ENCODE measurements around the gene TTLL11. TPM values are rescaled to one million over a fixed set of nuclear protein-coding genes. Genes with fewer than 3 reads are reported as not detected.
"Not testable (repeated sequence)": the region's sequence is repeated elsewhere in the genome, so short reads cannot be mapped to it uniquely, and the experiment has no call there.

The TTLL11 gene
- total RNA-seq, 1 donor from 2014 or later = 5.8 TPM

DNA sequence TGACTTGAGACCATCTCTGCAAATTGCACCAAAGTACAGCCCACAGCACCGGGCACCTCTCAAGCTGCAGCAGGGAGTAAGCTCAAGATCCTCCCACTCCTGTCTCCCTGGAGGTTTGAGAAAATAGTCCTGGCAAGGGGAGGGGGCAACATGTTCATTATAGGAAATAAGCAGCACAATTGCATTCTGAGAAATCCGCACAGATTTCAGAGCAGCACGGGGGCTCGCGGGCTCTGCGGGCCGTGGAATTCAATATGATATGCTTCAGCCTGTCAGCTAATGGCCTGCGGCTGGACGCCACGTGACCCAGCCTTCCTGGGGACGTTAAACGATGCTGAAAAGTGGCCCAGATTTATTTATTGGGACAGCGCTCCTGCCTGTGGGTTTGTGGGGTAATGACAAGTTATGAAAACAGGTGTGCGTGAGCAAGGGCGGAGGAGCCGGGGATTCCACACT, 285.3 kb downstream of the TTLL11 start:
- ATAC-seq (no peak), DNase-seq (peak; percentile 44)
- intact Hi-C loops (cut with micrococcal nuclease) = no loop called here

DNA sequence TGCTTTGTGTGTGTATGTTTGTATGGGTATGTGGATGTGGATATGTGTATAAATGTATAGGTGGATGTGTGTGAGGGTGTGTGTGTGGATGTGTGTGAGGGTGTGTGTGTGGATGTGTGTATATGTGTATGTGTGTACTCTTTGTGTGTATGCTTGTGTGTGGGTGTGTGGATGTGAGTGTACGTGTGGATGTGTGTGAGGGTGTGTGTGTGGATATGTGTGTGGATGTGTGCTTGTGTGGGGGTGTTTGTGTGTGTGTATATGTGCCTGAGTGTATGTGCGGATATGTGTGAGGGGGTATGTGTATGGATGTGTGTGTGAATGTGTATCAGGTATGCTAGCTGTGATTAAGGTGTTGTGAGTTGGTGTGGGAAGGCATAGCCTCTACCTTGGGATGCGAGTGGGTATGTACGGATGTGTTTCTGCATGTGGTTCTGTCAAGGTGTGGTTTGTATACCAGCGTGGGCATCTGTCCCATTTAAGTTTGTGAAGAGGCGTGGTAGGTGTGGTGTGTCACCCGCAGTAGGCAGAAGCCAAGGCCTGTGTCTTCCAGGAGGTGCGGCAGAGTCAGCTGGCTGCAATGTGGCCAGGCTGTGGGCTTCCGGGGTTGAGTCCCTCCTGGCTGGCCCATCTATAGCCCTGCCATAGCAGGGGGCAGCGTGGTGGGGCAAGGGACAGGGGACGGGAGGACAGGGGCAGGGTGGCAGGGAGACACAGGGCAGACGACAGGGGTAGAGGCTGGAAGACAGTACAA, 285.9 kb downstream of the TTLL11 start:
- no peak for ATAC-seq
- DNase-seq = no peak
- intact Hi-C loops (cut with micrococcal nuclease) = no loop called here

DNA sequence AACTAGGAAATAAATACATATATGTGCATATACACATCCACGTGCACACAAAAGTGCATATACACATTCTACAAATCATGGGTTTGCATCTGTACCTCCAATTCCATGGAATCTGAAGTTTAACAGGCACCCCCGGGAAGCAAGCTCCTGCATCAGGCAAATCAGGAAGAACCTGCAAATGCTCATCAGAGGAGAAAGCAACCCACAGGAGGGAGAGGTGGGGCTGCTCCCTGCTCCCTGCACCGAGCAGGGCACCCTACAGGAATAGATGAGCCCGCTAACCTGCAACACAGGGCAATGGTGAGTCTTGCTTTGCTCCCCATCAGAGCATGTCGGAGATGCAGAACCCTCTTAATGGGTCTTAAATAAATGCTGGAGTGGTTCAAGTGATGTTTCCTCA, 290.4 kb downstream of the TTLL11 start:
- DNase-seq (no peak), ATAC-seq (no peak)
- intact Hi-C loops (cut with micrococcal nuclease) = no loop called here

DNA sequence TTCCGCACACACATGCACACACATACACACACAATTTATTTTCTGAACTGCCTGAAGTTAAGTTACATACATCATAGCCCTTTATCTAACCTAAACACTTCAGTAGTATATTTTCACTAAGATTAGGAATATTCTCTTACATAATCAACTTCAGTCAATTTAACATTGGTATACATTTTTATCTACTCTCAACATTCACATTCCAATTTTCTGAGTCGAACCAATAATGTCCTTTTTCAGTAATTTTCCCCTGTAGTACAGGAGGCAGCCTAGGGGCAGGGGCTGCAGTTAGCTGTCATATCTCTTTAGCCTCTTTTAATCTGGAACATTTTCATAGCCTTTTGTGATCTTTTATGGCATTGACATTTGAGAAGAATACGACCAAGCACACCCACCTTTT, 291.5 kb downstream of the TTLL11 start:
- no peak for ATAC-seq

DNA sequence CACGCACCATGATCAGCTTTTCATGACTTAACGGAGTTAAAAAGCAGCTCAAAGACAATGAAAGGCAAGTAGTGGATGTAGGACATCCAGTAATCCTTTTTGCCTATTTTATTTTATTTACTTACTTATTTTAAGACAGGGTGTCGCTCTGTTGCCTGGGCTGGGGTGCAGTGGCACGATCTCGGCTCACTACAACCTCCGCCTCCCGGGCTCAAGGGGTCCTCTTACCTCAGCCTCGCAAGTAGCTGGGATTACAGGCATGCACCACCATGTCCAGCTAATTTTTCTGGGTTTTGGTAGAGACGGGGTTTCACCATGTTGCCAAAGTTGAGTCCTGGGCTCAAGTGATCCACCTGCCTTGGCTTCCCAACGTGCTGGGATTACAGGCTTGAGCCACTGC, 292.7 kb downstream of the TTLL11 start:
- intact Hi-C loops (cut with micrococcal nuclease) = no loop called here
- no peak for ATAC-seq
- no peak for DNase-seq

More for the DNA sequence above, 291.5 kb downstream of the TTLL11 start:
- intact Hi-C loops (cut with micrococcal nuclease) = no loop called here
- DNase-seq = no peak

DNA sequence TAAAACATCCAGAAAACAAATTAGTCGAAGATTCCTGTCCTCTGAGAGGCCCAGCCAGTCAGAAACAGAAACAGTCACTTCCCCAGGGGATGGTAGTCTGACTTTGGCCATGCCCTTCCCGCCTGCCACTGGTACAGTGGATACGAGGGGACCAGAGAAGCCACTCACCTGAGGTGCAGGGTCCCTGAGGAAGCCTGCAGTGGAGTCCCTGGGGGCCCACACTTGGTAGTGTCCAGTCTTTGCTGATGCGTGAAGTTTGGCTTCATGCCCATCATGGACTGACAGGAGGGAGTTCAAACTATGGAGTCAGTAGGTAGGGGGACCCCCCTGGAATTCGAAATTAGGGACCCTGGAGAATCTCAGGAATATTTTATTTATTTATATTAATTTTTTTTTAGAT, 294.2 kb downstream of the TTLL11 start:
- ATAC-seq (no peak), DNase-seq (no peak)
- intact Hi-C loops (cut with micrococcal nuclease) = no loop called here

DNA sequence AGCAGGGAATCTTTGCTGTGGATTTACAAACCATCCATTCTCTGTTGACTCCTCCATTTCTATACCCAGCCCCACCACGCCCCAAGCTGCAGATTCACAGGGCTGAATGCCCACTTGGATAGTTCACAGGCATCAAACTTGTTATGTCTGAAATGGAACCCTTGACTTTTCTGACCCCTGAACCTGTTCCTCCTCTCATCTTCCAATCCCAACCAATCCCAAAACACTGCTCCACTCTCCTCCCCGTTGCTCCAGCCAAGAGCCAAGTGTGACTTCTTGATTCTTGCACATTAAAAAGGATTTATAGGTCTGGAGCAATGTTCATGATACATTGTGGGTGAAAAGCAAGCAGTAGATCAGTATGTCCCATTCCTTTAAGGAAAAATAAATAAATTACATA, 296.0 kb downstream of the TTLL11 start:
- intact Hi-C loops (cut with micrococcal nuclease) = no loop called here

DNA sequence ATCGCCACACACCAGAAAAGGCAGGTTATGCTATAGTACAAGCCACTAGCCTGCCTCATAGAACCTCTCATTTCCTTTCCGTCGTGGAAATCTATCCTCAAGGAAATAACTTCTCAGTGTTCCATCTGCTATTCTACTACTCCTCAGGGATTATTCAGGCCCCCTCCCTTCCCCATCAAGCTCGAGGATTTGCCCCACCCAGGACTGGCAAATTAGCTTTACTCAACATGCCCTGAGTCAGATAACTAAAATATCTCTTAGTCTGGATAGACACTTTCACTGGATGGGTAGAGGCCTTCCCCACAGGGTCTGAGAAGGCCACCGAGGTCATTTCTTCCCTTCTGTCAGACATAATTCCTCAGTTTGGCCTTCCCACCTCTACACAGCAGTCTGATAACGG, 298.8 kb downstream of the TTLL11 start:
- DNase-seq; intact Hi-C loops (cut with micrococcal nuclease); ATAC-seq: not testable (repeated sequence)

More for the DNA sequence above, 296.0 kb downstream of the TTLL11 start:
- DNase-seq (no peak), ATAC-seq (no peak)

DNA sequence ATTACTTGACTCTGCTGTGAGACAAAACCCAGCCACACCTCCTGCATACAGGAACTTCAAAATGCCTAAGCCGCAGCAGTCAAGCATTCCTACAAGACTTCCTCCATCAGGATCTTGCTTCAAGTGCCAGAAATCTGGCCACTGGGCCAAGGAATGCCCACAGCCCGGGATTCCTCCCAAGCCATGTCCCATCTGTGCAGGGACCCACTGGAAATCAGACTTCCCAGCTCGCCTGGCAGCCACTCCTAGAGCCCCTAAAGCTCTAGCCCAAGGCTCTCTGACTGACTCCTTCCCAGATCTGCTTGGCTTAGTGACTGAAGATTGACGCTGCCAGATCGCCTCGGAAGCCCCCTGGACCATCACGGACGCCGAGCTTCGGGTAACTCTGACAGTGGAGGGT, 300.6 kb downstream of the TTLL11 start:
- DNase-seq; intact Hi-C loops (cut with micrococcal nuclease); ATAC-seq: not testable (repeated sequence)

DNA sequence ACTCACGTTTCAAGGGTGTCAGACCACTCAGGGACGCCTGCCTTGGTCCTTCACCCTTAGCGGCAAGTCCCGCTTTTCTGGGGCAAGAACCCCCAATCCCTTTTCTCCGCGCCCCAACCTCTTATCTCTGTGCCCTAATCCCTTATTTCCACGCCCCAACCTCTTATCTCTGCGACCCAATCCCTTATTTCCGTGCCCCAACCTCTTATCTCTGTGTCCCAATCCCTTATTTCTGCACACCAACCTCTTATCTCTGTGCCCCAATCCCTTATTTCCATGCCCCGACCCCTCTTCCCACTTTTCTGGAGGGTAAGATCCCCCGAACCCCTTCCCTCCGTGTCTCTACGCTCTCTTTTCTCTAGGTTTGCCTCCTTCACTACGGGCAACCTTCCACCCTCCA, 302.3 kb downstream of the TTLL11 start:
- DNase-seq (no peak), ATAC-seq (no peak)
- intact Hi-C loops (cut with micrococcal nuclease) = no loop called here

DNA sequence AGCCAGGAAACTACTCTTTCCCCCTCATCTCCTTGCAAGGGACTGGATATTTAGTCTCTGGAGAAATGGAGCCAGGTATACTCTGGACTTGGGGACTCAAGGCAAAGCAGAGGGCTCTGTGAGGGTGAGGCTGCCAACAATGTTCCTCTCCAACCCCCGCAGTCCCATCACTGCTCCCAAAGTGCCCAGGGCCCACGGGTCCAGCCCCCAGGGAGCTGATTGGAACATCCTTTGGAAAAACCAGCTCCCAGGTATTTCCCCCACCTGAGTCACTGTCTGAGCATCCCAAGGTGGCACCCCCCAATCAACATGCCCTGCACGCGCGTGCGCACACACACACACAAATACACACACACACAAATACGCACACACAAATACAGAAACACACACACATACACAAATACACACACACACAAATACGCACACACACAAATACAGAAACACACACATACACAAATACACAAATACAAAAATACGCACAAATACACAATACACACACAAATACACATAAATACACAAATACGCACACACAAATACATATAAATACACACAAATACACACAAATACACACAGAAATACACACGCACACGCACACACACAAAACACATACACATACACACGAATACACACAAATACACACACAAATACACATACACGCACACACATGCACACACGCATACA, 304.3 kb downstream of the TTLL11 start:
- ATAC-seq = no peak
- no peak for DNase-seq
- intact Hi-C loops (cut with micrococcal nuclease) = no loop called here

DNA sequence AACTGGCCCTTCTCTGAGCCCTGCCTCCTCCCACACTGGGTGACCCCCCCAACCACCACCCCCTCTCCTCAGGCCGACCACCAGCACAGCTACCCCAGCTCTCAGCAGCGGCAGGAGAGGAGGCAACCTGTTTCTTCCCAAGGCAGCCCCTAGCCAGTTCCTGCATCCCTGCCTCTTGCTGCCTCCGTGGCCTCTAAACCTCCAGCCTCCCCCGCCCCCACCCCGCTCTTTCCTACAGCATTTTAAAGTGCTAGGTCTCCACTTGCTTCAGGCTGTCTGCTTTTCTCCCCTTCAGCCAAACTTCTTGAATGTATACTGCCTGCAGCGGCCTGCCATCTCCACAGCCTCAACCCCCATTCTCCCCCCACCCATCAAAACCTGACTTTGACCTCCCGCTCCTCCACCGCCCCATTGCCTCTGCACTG, 306.1 kb downstream of the TTLL11 start:
- intact Hi-C loops (cut with micrococcal nuclease) = no loop called here
- DNase-seq = no peak
- ATAC-seq = no peak

DNA sequence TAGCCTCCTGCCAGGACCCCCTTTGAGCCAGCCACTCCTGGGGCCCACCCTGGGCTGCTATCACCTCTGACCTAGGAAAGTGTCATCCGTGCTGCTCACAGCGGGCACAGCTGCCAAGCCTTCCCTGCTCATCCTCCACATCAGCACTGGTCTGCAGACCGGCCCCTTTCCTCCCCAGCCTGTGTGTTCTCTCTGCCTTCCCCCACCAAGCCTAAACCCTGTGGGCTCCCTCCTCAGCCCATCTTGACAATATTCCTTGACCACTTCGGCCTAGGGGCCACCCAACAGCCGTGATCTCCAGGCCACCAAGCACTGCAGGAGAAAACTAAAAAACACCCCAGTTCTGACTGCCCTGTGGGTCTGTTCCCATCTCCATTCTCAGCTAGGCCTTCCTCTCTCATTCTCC, 306.6 kb downstream of the TTLL11 start:
- no peak for ATAC-seq
- DNase-seq = no peak
- intact Hi-C loops (cut with micrococcal nuclease) = no loop called here

DNA sequence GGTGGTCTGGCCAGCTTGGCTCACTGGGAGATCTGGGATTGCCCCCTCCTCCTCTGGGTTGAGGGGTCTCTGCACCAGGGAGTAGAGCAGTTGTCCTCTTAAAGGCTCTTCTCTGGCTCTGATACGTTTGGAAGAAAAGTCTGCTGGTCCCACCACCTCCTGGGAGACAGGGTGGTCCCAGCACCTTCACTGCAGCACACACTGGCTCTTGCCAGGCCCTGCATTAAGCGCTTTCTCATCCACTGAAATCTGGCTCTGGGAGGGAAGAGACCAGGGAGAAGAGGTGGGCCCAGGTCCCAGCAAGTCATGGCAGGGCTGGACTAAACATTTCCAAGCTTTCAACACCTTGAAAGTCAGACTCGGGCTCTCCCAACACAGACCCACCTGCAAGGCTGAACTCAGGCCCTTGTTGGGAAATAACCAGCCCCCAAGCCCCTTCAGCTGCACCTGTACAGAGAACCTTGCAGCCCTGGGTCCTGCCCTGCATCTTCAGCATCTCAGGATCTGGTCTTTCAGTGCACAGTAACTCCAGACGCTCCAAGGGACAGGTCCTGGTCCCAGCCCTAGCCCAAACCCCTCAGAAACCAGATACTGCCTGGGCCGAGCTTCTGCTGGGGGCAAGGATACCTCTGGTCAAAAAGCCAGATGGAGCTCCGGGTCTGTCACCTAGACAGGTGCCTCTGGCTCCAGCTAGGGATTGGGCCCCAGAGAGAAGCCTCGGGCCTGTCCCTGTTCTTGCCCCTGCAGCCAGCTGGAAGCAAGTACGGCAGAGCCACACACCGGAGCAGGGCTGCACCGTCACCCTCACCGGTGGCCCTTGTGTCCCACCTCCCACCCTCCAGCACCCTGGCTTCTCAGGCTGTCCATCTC, 307.2 kb downstream of the TTLL11 start:
- ATAC-seq (no peak), DNase-seq (no peak)
- intact Hi-C loops (cut with micrococcal nuclease) = no loop called here

DNA sequence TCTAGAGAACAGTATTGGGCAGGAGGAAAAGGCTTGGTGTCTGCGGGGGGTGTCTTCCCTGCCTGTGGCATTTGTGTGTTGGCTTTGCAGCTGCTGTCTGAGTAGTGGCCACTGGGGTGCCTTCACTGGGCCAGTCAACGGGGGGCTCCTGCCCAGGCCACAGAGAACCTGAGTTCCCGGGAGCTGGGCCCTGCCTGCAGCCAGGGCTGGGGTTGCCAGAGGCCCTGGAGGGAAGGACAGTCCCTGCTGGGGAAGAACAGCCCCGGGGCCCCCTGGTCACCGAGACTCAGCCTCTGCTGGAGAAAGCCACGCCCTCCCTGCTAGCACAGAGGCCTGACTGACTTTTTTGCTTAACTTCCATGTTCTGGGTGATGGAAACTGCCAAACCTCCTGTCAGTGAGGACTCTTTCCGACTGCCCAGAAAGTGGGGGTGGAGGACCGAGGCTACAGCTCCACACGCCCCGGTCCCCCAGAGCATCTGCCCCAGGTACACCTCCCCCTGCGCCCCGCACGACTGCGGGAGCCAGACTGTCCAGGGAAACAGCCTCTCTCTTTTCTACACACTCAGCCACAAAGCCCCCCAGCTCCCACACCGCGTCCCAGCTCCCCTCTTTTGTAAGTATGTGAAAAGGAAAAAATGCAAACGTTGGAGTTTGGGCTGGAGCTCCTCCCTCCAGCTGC, 308.2 kb downstream of the TTLL11 start:
- no peak for ATAC-seq
- DNase-seq = no peak
- intact Hi-C loops (cut with micrococcal nuclease) = no loop called here

DNA sequence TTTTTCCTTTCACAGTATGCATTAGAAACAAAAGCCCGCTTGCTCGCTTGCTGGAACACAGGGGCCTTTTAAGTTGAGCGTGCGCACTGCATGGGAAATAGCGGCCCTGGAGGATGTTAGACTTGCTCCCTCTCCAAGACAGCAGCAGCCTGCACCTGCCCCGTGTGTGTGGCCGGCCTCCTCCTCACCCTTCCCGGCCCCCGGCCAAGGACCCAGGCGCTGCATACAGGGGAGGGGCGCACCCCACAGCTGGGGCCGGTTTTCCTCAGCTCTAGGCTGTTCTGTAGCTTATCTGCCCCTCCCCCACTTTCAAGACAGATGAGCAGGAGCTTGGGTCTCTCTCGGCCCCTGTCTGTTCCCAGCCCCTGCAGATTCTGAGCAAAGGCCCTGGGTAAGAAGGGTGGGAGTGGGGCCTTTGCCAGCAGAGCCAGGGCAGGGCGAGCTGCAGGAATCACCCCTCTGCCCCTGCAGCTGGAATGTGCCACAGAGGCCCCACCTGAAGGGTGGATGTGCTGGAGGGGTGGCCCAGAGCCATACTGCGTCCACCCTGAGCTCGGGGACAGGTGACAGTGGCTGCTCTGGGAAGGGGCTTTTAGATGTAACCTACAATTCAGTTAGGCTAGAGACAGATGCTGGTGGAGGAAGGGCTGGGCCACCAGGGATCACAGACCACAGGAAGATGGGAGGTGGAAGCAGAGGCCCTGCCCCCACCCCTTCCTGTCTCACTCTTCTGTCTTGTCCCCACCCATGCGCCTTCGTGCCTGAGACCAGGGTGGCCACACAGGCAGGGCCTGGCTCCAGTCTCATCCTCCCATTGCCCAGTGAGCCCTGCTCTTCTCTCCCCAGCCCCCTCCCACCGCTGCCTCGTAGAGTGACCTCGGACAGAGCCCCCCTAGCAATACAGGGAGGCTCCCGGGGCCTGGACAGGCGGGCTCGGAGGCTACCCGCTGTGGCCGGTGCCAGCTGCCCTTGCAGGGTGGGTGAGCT, 309.3 kb downstream of the TTLL11 start:
- no peak for ATAC-seq
- intact Hi-C loops (cut with micrococcal nuclease) = no loop called here

DNA sequence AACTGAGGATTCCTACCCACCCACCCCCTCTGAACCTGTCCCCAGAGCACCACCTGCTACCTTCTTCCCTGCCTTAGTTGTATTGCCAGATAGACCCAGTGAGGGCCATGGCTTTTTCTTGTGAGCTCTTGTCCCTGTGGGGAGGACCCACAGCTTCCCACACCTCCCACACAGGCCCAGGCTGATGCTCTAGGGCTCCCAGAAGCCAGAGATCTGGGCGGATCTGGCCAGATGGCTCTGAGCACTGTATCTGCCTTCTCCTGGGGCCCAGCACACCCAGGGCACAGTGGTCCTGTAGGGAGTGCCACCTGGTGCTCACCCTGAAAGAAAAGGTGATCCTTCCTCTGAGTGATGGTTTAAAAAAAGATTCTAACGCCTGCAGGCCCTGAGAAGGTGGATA, 310.0 kb downstream of the TTLL11 start:
- intact Hi-C loops (cut with micrococcal nuclease) = no loop called here
- DNase-seq = no peak
- no peak for ATAC-seq

More for the DNA sequence above, 309.3 kb downstream of the TTLL11 start:
- DNase-seq = no peak

DNA sequence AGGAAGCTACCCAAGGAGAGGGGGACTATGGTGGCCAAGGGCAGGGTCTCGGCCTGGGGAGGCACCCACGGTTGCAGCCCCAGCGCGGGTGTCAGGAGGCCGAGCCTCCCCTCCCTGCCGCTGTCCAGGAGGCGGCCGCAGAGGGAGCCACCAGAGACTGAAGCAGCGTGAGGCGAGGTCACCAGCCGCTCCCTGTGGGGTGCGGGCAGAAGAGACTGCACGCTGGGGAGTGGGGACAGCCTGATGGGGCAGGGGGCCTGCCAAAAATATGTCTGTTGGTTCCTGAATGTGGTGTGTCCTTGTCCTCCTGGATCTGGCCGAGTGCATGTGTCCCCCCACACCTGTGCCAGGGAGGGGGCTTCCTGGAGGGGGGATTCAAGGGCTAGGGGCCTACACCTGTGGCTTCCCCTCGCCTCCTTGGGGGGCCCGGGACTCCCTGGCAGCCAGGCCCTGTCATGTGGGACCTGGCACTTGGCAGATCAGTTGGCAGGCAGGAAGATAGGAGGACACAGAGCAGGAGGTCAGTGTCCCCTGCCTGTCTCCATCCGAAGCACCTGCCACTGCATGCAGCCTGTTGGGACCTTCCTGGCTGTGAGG, 310.5 kb downstream of the TTLL11 start:
- intact Hi-C loops (cut with micrococcal nuclease) = no loop called here
- DNase-seq = no peak
- no peak for ATAC-seq
